NCI-H1417 treated with DMSO at 0.1 percent for 48 hours (cell line): ENCODE measurements around the gene FTL.

Experiments used
- DNase-seq: peaks from one replicate; lab custom pipeline; 2025; lab: John Stamatoyannopoulos, UW

The FTL gene

DNA sequence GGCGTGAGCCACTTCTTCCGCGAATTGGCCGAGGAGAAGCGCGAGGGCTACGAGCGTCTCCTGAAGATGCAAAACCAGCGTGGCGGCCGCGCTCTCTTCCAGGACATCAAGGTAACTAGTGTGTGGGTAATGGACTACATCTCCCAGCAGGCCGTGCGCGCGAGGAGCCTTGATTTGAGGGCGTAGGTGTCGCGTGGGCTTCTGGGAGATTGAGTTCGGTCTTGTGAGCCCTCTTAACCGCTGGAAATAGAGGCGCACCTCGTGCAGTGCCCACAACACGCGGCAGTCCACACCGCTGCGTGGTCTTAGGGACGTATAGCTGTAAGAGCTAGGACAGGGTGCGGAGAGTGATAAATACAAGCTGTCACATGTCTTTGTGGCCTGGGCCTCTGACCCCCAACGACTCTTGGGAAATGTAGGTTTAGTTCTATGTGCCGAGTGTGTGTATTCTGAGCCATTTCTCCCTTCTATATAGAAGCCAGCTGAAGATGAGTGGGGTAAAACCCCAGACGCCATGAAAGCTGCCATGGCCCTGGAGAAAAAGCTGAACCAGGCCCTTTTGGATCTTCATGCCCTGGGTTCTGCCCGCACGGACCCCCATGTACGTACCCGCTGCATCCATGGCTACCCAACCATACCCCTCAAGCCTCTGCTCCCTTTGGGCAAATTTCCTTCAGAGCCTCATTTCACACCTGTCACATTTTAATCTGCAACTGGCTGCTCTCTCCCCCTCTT lies 864 bp downstream of the FTL start:
- peak; percentile 35 for DNase-seq

DNA sequence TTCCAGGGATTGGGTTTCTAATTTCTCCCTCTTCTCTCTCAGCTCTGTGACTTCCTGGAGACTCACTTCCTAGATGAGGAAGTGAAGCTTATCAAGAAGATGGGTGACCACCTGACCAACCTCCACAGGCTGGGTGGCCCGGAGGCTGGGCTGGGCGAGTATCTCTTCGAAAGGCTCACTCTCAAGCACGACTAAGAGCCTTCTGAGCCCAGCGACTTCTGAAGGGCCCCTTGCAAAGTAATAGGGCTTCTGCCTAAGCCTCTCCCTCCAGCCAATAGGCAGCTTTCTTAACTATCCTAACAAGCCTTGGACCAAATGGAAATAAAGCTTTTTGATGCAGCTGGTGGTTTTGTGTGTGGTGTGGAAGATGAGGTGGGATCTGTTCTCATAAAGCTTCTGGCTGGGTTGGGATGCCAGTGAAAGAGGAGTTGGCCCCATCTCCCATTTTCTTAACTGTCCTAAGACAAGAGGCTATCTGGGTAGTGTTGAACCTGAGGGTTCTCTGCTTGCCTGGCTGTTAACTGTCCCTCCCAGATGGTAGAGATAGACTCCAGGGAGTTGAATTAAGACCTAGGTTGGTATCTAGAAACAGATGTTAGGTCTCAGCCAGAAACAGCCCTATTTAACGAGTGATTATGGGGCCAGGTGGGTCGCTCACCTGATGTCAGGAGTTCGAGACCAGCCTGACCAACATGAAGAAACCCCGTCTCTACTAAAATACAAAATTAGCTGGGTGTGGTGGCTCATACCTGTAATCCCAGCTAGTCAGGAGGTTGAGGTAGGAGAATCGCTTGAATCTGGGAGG lies 1.6 kb downstream of the FTL start:
- no peak for DNase-seq

GRCh38 chr19:48967346-48968178 lies 2.5 kb downstream of the FTL start:
- DNase-seq = no peak

DNA sequence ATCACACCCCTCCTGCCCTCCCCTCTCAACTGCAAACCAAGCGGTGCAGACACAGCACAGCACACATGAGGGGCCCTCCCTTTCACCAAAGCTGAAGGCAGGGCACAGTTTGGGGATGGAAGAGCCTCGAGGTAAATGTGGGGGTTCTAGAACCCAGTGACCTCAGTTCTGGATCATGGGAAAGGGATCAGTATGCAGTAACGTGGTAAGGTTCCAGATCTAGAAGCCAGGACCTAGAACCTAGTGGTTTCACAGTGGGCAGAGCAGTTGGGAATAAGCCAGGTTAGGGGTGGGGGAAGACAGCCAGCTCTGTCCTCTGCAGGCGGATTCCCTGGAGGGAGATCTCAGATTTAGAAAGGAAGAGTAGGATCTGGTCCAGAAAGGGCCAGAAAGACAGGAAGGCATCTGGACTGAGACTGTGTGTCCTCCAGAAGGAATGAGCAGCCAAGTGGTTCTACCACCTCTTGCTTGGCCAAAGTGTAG lies 3.1 kb downstream of the FTL start:
- DNase-seq = no peak

DNA sequence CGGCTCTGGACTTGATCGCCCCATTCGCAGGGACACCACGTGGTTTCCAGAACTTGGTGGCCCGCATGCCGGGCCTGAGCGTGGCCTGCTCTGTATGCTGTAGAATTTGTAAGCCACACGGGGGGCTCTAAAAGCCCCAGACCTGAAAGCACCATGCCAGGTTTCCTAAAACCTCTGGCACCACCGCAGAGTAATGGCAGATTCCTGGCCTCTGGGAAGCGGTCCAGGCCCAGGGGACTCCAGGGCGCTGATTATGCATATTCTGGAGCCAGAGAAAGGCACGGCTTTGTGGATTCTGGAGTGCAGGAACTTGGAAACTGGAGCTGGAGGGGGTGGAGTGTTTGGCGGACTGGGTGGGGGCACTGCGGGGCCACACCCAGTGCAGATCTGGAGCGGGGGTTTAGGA lies 3.7 kb downstream of the FTL start:
- no peak for DNase-seq

DNA sequence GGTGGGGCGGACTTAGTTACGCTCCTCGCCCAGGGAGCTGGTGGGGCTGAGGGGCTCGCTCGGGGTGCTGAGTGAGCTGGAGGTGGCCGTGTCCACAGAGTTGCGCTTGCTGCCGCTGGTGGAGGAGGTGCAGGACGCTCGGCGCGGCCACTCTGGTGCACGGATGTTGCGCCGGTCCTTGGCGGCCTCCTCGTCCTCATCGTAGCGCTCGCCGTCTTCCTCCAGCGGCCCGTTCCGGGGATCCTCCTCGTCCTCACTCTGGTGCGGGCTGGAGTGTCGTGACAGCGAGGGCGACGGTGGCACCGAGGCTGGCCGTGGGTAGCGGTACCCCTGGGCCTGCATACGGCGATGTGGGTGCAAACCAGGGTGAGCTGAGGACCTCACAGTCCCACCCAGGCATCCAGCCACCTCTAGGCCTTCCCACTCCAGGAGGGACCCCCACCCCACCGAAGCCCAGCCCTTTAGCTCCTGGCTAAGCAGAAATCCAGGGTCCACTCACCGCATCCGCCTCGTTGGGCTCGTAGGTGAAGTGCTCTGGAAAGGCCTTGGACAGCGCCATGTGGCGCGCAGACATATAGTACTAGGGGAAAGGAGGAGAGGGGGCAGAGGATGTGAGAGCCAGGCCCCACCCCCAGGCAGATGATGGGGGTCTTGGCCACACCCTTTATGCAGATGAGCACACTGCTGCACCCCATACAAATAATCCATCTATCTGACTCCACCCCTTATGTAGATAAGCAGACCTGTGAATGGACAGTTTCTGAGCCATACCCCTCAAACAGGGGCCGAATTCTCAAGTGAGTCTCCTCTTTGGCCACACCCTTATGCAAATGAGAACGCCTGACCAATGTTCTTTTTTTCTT lies 4.4 kb downstream of the FTL start:
- DNase-seq = no peak

DNA sequence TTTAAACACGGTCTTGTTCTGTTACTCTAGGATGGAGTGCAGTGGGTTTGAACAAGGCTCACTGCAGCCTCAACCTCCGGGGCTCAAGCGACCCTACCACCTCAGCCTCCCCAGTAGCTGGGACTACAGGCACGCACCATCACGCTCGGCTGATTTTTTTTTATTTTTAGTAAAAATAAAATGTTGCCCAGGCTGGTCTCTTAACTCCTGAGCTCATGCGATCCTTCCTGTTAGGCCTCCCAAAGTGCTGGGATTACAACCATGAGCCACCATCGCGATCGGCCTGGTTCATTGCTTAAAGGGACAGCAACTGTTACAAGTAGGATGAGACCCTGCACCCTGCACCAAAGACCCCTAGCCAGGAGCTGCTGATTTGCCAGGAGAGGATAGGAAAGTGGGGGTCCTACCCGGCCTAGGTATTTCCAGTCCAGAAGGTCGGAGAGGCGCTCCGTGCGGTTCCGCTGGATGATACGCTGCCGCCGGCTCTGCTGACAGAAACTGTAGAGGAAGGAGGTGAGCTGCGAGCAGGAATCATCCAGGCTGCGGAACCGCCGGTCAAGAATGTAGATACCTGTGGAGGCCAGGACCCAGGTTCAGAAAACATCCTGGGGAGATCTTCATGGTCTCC lies 5.1 kb downstream of the FTL start:
- no peak for DNase-seq

DNA sequence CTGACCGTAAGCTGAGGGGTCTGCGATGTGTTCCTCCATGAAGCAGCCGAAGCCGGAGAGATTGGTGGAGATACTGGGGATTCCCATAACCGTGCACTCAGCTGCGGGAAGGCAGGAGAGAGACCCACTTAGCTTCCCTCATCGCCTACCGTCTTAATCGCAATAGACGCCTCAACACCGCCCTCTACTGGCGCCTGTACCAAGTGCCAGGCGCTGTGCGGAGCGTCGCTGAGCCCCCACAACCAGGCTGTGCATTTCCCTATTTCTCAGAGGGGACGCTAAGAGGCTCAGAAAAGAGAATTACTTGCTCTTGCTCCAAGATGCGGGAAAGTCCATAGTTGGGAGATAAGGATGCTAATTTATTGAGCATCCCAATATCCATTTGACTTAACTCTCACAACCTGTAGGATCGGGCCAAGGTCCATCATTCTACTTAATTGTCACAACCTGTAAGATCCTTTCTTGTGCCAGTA lies 5.8 kb downstream of the FTL start:
- DNase-seq = no peak

DNA sequence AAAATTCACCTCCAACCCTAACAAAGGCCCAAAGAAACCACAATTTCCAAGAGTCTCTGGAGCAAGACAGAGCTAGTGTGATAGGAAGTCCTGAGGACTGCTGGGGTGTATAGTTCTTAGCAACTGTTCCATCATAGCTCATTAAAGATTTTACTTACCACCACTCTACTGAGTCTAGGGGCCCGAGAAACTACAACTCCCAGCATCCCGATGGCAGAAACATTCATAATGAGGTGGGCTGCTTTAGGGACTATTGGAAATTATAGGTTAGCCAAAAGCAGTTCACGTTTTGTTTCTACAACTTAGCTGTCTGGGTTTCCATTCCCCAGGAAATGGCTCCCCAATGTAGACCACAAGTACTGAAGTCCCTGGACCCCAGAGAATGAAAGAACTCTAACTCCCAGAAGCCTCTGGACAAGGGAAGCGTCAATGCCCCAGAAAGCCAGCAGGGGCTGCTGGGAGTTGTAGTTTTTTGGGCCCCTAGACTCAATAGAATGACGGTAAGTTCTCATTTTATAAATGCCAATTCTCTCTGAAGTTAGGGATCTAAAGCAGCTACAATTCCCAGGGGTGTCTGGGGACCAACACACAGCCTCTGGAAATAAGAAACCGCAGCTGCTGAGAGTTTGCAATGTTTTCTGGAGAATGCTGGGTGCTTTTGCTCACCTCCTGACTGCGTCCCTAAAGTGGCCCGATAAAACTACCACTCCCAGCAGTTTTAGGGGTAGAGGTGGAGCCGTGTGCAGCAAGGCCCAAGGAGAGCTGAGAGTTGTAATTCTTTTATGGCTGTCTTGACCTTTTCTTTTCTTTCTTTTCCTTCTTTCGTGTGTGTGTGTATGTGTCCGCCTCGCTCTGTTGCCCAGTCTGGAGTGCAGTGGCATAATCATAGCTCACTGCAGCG lies 11.1 kb downstream of the FTL start:
- DNase-seq = no peak

DNA sequence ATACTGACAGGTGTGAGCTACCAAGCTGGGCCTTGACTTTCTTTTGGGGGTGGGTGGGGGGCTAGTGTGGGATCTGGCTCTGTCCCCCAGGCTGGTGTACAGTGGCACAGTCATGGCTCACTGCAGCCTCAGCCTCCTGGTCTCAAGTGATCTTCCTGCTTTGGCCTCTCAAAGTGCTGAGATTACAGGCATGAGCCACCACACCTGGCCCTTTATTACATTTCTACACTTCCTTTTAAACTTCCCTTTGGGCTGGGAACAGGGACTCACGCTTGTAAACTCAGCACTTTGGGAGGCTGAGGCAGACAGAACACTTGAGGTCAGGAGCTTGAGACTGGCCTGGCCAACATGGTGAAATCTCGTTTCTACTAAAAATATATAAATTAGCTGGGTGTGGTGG lies 12.0 kb downstream of the FTL start:
- DNase-seq = no peak

DNA sequence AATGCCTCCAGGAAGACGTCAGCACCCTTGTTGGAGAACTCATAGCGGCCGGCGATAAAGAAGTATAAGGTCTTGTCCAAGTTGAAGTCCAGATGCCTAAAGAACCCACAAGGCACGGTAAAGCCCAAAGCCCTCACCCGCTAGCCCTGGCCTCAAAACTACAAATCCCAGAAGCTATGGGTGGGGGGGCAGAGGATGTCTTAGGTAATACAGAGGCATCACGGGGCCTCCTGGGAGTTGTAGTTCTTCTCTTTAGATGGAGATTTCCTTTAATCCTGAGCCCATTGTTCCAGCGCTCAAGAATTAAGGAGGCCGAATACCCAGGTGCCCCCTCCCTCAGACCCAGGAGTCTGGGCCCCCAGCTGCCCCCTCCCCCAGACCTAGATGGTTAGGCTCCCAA lies 17.2 kb downstream of the FTL start:
- no peak for DNase-seq

DNA sequence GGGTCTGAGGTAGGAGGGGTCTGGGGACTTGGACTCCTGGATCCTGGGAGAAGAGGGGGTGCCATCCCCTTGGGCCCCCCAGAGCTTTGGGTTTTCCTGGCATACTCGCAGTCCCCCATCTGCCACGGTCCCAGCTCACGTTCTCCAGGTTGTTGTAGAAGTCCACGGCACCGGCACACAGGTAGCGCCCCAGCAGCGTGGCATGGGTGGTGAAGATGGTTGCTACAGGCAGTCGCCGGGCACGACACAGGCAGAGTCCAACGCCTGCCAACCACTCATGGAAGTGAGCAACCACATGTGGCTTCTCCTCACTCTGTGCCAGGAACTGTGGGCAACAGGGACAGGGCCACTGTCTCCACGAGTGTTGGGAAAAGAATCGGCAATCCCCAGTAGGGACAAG lies 20.6 kb downstream of the FTL start:
- no peak for DNase-seq

GRCh38 chr19:48986211-48986610 lies 21.1 kb downstream of the FTL start:
- DNase-seq = no peak

GRCh38 chr19:48987323-48987722 lies 22.2 kb downstream of the FTL start:
- no peak for DNase-seq

DNA sequence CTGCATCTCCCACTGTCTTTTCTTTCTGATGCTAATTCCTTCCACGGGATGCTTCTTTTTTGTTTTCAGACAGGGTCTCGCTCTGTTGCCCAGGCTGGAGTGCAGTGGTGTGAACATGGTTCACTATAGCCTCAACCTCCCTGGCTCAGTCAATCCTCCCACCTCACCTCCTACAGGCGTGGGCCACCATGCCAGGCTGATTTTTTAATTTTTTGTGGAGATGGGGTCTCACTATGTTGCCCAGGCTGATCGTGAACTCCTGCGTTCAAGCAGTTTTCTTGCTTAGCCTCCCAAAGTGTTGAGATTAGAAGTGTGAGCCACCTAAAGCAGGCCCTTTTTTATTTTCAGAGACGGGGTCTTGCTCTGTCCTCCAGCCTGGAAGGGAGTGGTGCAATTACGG lies 23.2 kb downstream of the FTL start:
- DNase-seq = no peak

GRCh38 chr19:48988860-48989259 lies 23.8 kb downstream of the FTL start:
- no peak for DNase-seq

GRCh38 chr19:48989701-48990291 lies 24.7 kb downstream of the FTL start:
- no peak for DNase-seq

DNA sequence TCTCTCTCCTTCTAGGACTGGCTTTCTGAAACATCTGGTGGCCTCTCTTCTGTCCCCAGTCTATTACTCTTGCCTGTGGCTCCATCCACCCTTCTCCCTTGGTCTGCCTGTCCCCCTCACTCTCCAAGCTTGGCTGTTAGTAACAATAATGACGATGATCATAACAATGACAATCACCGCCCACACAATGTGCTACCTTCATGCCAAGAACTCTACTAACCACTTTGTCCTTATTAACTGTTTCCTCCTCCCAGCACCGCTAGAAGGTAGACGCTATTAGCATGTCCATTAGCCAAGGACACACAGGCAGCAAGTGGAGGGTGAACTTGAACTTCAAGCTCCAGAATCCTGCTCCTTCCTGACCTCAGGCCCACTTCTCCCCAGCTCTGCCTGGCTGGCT lies 25.3 kb downstream of the FTL start:
- DNase-seq = no peak

DNA sequence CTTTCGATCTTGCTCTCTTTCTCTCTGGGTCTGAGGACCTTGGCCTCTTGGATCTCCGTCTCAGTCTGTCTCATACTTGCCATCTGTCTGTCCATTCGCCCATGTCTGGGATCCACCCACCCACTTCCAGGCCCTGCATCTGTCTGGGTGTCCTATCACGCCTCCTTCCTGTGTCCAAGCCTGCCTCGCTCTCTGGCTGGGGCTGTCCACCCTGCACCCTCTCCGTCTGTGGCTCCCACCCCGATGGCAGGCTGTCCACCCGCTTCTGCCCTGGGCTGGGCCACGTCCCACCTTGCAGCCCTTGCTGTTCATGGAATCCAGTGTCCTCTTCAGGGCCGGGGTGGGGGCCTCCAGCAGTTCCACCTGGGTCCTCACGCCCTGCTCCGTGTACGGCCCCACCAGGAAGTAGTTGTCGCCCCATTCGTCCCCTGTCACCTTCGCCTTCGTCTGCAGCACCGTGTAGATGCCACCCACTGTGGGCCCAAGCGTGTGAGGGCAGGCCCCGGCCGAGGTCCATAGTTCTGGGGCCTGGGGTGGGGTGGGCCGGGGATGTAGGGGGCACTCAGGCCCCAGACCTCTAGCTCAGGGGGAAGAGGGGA lies 26.0 kb downstream of the FTL start:
- DNase-seq = no peak
